ENCODE results near the gene TRIOBP.

TRIOBP gene

GRCh38 chr22:37747080-37747714, 50.3 kb downstream of the TRIOBP start:
- H3K4me3 ChIP-seq (ENCODE audit: severe bottlenecking), result peak overlapping the region; percentile 99
- H3K36me3 ChIP-seq (ENCODE audit: low read depth), result peaks cover 7% of the 10 kb centered on the region
- no peaks in the 10 kb centered on the region for H3K27me3 ChIP-seq (ENCODE audit: insufficient read depth, poor library complexity, severe bottlenecking)
- no peak for DNase-seq (ENCODE audit: low spot score)
- peak overlapping the region; percentile 98 for H3K27ac ChIP-seq (ENCODE audit: poor library complexity, severe bottlenecking)
- TF ChIP-seq CTCF (IDR thresholded peaks at IDR 0.05; ENCODE audit: poor library complexity, severe bottlenecking), result no peak
- ATAC-seq (ENCODE audit: low read depth), result 0 out of 3 replicates have a peak, but pooled peaks have one; percentile 4
- no peaks in the 10 kb centered on the region for H3K9me3 ChIP-seq (ENCODE audit: severe bottlenecking)
- H3K4me1 ChIP-seq (ENCODE audit: insufficient read depth, poor library complexity, severe bottlenecking), result peaks cover 56% of the 10 kb centered on the region

GRCh38 chr22:37747715-37748100, 50.9 kb downstream of the TRIOBP start:
- no peaks in the 10 kb centered on the region for H3K9me3 ChIP-seq (ENCODE audit: severe bottlenecking)
- ATAC-seq (ENCODE audit: low read depth) (no peak), DNase-seq (ENCODE audit: low spot score) (no peak)
- H3K36me3 ChIP-seq (ENCODE audit: low read depth), result peaks cover 7% of the 10 kb centered on the region
- peak overlapping the region; percentile 98 for H3K27ac ChIP-seq (ENCODE audit: poor library complexity, severe bottlenecking)
- peak overlapping the region; percentile 99 for H3K4me3 ChIP-seq (ENCODE audit: severe bottlenecking)
- H3K27me3 ChIP-seq (ENCODE audit: insufficient read depth, poor library complexity, severe bottlenecking), result no peaks in the 10 kb centered on the region
- peaks cover 52% of the 10 kb centered on the region for H3K4me1 ChIP-seq (ENCODE audit: insufficient read depth, poor library complexity, severe bottlenecking)
- no peak for TF ChIP-seq CTCF (IDR thresholded peaks at IDR 0.05; ENCODE audit: poor library complexity, severe bottlenecking)

- Histone ChIP-seq H3K36me3 (ENCODE audit: low read depth) (peaks cover 12% of the 10 kb centered on the region), H3K27ac (ENCODE audit: poor library complexity, severe bottlenecking) (peak overlapping the region; percentile 98), H3K4me1 (ENCODE audit: insufficient read depth, poor library complexity, severe bottlenecking) (peaks cover 59% of the 10 kb centered on the region), H3K9me3 (ENCODE audit: severe bottlenecking) (no peaks in the 10 kb centered on the region), H3K4me3 (ENCODE audit: severe bottlenecking) (no peak overlapping the region), H3K27me3 (ENCODE audit: insufficient read depth, poor library complexity, severe bottlenecking) (no peaks in the 10 kb centered on the region)
- TF ChIP-seq CTCF (IDR thresholded peaks at IDR 0.05; ENCODE audit: poor library complexity, severe bottlenecking), result no peak
- ATAC-seq (ENCODE audit: low read depth) (no peak), DNase-seq (ENCODE audit: low spot score) (no peak)
Measured at GRCh38 chr22:37748659-37749058, 51.8 kb downstream of the TRIOBP start.

GRCh38 chr22:37749226-37749625, 52.4 kb downstream of the TRIOBP start:
- peaks cover 63% of the 10 kb centered on the region for H3K4me1 ChIP-seq (ENCODE audit: insufficient read depth, poor library complexity, severe bottlenecking)
- no peaks in the 10 kb centered on the region for H3K9me3 ChIP-seq (ENCODE audit: severe bottlenecking)
- H3K27ac ChIP-seq (ENCODE audit: poor library complexity, severe bottlenecking), result peak overlapping the region; percentile 98
- H3K36me3 ChIP-seq (ENCODE audit: low read depth), result peaks cover 16% of the 10 kb centered on the region
- no peaks in the 10 kb centered on the region for H3K27me3 ChIP-seq (ENCODE audit: insufficient read depth, poor library complexity, severe bottlenecking)
- no peak overlapping the region for H3K4me3 ChIP-seq (ENCODE audit: severe bottlenecking)
- TF ChIP-seq CTCF (IDR thresholded peaks at IDR 0.05; ENCODE audit: poor library complexity, severe bottlenecking), result no peak
- DNase-seq (ENCODE audit: low spot score), result no peak
- ATAC-seq (ENCODE audit: low read depth), result no peak

GRCh38 chr22:37749831-37750595, 53.2 kb downstream of the TRIOBP start:
- Histone ChIP-seq H3K27ac (ENCODE audit: poor library complexity, severe bottlenecking) (peak overlapping the region; percentile 98), H3K9me3 (ENCODE audit: severe bottlenecking) (no peaks in the 10 kb centered on the region), H3K27me3 (ENCODE audit: insufficient read depth, poor library complexity, severe bottlenecking) (no peaks in the 10 kb centered on the region), H3K4me3 (ENCODE audit: severe bottlenecking) (no peak overlapping the region), H3K4me1 (ENCODE audit: insufficient read depth, poor library complexity, severe bottlenecking) (peaks cover 61% of the 10 kb centered on the region), H3K36me3 (ENCODE audit: low read depth) (peaks cover 21% of the 10 kb centered on the region)
- TF ChIP-seq CTCF (IDR thresholded peaks at IDR 0.05; ENCODE audit: poor library complexity, severe bottlenecking), result no peak
- ATAC-seq (ENCODE audit: low read depth) (peak; percentile 15), DNase-seq (ENCODE audit: low spot score) (peak; percentile 88)

Measured in RWPE2 (cell line).